Measurements from ENCODE around the gene LRRC32. TPM values are rescaled to one million over a fixed set of nuclear protein-coding genes. Genes with fewer than 3 reads are reported as not detected.
A peak's percentile ranks its signal among the peaks of the same experiment; 100 is the strongest.

The LRRC32 gene
- total and polyA plus RNA-seq, 10 of the 15 experiments (the other 5 are each of a cell fraction or from before 2014, with no cell fraction given): 0.56 to 20.8 (median 7.4) TPM

DNA sequence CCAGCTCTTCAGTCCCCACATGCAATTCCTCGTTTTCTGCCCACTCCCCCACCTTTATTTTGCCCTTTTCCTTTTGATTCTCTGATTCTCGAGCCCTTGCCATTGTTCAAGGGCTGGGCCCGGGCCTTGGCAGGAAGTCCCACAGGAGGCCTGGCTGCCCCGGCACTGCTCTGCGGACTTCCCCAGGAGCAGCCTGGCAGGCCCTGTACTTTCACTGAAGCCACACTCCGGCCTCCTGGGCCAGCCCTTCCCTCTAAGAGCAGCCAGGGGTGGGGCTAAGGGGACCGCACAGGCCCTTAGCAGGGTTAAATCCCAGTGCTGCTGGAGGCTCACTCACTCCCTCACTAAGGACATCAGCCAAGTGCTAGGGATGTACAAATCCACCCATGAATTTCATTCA, 4.1 kb downstream of the LRRC32 start (continued):
- TF ChIP-seq, protein P1, sequence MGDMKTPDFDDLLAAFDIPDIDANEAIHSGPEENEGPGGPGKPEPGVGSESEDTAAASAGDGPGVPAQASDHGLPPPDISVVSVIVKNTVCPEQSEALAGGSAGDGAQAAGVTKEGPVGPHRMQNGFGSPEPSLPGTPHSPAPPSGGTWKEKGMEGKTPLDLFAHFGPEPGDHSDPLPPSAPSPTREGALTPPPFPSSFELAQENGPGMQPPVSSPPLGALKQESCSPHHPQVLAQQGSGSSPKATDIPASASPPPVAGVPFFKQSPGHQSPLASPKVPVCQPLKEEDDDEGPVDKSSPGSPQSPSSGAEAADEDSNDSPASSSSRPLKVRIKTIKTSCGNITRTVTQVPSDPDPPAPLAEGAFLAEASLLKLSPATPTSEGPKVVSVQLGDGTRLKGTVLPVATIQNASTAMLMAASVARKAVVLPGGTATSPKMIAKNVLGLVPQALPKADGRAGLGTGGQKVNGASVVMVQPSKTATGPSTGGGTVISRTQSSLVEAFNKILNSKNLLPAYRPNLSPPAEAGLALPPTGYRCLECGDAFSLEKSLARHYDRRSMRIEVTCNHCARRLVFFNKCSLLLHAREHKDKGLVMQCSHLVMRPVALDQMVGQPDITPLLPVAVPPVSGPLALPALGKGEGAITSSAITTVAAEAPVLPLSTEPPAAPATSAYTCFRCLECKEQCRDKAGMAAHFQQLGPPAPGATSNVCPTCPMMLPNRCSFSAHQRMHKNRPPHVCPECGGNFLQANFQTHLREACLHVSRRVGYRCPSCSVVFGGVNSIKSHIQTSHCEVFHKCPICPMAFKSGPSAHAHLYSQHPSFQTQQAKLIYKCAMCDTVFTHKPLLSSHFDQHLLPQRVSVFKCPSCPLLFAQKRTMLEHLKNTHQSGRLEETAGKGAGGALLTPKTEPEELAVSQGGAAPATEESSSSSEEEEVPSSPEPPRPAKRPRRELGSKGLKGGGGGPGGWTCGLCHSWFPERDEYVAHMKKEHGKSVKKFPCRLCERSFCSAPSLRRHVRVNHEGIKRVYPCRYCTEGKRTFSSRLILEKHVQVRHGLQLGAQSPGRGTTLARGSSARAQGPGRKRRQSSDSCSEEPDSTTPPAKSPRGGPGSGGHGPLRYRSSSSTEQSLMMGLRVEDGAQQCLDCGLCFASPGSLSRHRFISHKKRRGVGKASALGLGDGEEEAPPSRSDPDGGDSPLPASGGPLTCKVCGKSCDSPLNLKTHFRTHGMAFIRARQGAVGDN (IDR thresholded peaks at IDR 0.05): peak; percentile 74
- TF ChIP-seq, protein P2, sequence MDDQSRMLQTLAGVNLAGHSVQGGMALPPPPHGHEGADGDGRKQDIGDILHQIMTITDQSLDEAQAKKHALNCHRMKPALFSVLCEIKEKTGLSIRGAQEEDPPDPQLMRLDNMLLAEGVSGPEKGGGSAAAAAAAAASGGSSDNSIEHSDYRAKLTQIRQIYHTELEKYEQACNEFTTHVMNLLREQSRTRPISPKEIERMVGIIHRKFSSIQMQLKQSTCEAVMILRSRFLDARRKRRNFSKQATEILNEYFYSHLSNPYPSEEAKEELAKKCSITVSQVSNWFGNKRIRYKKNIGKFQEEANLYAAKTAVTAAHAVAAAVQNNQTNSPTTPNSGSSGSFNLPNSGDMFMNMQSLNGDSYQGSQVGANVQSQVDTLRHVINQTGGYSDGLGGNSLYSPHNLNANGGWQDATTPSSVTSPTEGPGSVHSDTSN (IDR thresholded peaks at IDR 0.05; ENCODE audit: insufficient replicate concordance, low read depth, low read length): no peak
- peak; percentile 42; the same call in 1 of the 2 replicates for TF ChIP-seq IKZF1 (conservative IDR thresholded peaks at IDR 0.05)
- peak; percentile 46; the same call in 1 of the 2 replicates for TF ChIP-seq PAX5 (IDR thresholded peaks at IDR 0.05; ENCODE audit: borderline replicate concordance, low read depth, low read length)
- TF ChIP-seq, protein P3, sequence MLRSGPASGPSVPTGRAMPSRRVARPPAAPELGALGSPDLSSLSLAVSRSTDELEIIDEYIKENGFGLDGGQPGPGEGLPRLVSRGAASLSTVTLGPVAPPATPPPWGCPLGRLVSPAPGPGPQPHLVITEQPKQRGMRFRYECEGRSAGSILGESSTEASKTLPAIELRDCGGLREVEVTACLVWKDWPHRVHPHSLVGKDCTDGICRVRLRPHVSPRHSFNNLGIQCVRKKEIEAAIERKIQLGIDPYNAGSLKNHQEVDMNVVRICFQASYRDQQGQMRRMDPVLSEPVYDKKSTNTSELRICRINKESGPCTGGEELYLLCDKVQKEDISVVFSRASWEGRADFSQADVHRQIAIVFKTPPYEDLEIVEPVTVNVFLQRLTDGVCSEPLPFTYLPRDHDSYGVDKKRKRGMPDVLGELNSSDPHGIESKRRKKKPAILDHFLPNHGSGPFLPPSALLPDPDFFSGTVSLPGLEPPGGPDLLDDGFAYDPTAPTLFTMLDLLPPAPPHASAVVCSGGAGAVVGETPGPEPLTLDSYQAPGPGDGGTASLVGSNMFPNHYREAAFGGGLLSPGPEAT (IDR thresholded peaks at IDR 0.05; ENCODE audit: low read depth): peak; percentile 56
- TF ChIP-seq SUPT20H (IDR thresholded peaks at IDR 0.05; ENCODE audit: borderline replicate concordance, control insufficient read depth, low read depth, low read length): no peak
